ENCODE results near the gene EHMT1.

The EHMT1 gene

GRCh38 chr9:137750007-137750406, 131.2 kb downstream of the EHMT1 start:
- DNase-seq (ENCODE audit: extremely low spot score, insufficient read length, low read depth) (no peak), FAIRE-seq (no peak)

- no peak for FAIRE-seq
- no peak for DNase-seq (ENCODE audit: extremely low spot score, insufficient read length, low read depth)
Observed at GRCh38 chr9:137750566-137750965, 131.8 kb downstream of the EHMT1 start.

- DNase-seq (ENCODE audit: extremely low spot score, insufficient read length, low read depth) (no peak), FAIRE-seq (no peak)
Observed at GRCh38 chr9:137751616-137752015, 132.8 kb downstream of the EHMT1 start.

GRCh38 chr9:137752426-137752825, 133.6 kb downstream of the EHMT1 start:
- DNase-seq (ENCODE audit: extremely low spot score, insufficient read length, low read depth) = no peak
- no peak for FAIRE-seq

- FAIRE-seq = no peak
Observed at GRCh38 chr9:137753192-137753765, 134.5 kb downstream of the EHMT1 start.

GRCh38 chr9:137755261-137755927, 136.6 kb downstream of the EHMT1 start:
- DNase-seq (ENCODE audit: extremely low spot score, insufficient read length, low read depth) = no peak
- no peak for FAIRE-seq

More at GRCh38 chr9:137753192-137753765, 134.5 kb downstream of the EHMT1 start:
- no peak for DNase-seq (ENCODE audit: extremely low spot score, insufficient read length, low read depth)

- no peak for DNase-seq (ENCODE audit: extremely low spot score, insufficient read length, low read depth)
- FAIRE-seq = no peak
Observed at GRCh38 chr9:137756045-137756744, 137.4 kb downstream of the EHMT1 start.

GRCh38 chr9:137757139-137757538, 138.3 kb downstream of the EHMT1 start:
- FAIRE-seq (no peak), DNase-seq (ENCODE audit: extremely low spot score, insufficient read length, low read depth) (no peak)

- FAIRE-seq (peak; percentile 88), DNase-seq (ENCODE audit: extremely low spot score, insufficient read length, low read depth) (no peak)
Observed at GRCh38 chr9:137757613-137758029, 138.8 kb downstream of the EHMT1 start.

GRCh38 chr9:137758067-137758466, 139.3 kb downstream of the EHMT1 start:
- DNase-seq (ENCODE audit: extremely low spot score, insufficient read length, low read depth) = no peak
- no peak for FAIRE-seq

- DNase-seq (ENCODE audit: extremely low spot score, insufficient read length, low read depth) (no peak), FAIRE-seq (peak; percentile 75)
Observed at GRCh38 chr9:137759117-137759516, 140.3 kb downstream of the EHMT1 start.

GRCh38 chr9:137759649-137760321, 141.0 kb downstream of the EHMT1 start:
- DNase-seq (ENCODE audit: extremely low spot score, insufficient read length, low read depth) (no peak), FAIRE-seq (no peak)

GRCh38 chr9:137760426-137760825, 141.6 kb downstream of the EHMT1 start:
- DNase-seq (ENCODE audit: extremely low spot score, insufficient read length, low read depth) (no peak), FAIRE-seq (no peak)

GRCh38 chr9:137761032-137761431, 142.2 kb downstream of the EHMT1 start:
- peak; percentile 91 for FAIRE-seq
- DNase-seq (ENCODE audit: extremely low spot score, insufficient read length, low read depth) = no peak

- no peak for FAIRE-seq
- DNase-seq (ENCODE audit: extremely low spot score, insufficient read length, low read depth) = no peak
Observed at GRCh38 chr9:137761793-137762192, 143.0 kb downstream of the EHMT1 start.

GRCh38 chr9:137762414-137763061, 143.7 kb downstream of the EHMT1 start:
- FAIRE-seq (peak; percentile 92), DNase-seq (ENCODE audit: extremely low spot score, insufficient read length, low read depth) (peak; percentile 70)

GRCh38 chr9:137763271-137763955, 144.6 kb downstream of the EHMT1 start:
- no peak for FAIRE-seq
- no peak for DNase-seq (ENCODE audit: extremely low spot score, insufficient read length, low read depth)

- FAIRE-seq = no peak
- no peak for DNase-seq (ENCODE audit: extremely low spot score, insufficient read length, low read depth)
Observed at GRCh38 chr9:137764171-137764671, 145.4 kb downstream of the EHMT1 start.

- no peak for FAIRE-seq
- DNase-seq (ENCODE audit: extremely low spot score, insufficient read length, low read depth) = no peak
Observed at GRCh38 chr9:137764981-137765380, 146.2 kb downstream of the EHMT1 start.

Measured in GM18507 (cell line).